Measurements from ENCODE around the gene CC2D1A.

Gene CC2D1A

GRCh38 chr19:13978351-13979243, 72.6 kb downstream of the CC2D1A start:
- Mint-ChIP-seq H3K9me3 (ENCODE audit: low read depth) (no peaks in the 10 kb centered on the region), H3K36me3 (no peaks in the 10 kb centered on the region), H3K27me3 (no peaks in the 10 kb centered on the region), H3K27ac (peak overlapping the region; percentile 34), H3K4me1 (ENCODE audit: low read depth) (peaks cover 39% of the 10 kb centered on the region), H3K4me3 (peak overlapping the region; percentile 53)

- Mint-ChIP-seq H3K4me1 (ENCODE audit: low read depth) (peaks cover 37% of the 10 kb centered on the region), H3K27me3 (no peaks in the 10 kb centered on the region), H3K4me3 (peak overlapping the region; percentile 35), H3K36me3 (no peaks in the 10 kb centered on the region), H3K9me3 (ENCODE audit: low read depth) (no peaks in the 10 kb centered on the region), H3K27ac (peak overlapping the region; percentile 50)
Observed at GRCh38 chr19:13979244-13979615, 73.2 kb downstream of the CC2D1A start.

- Mint-ChIP-seq H3K9me3 (ENCODE audit: low read depth) (no peaks in the 10 kb centered on the region), H3K4me3 (peak overlapping the region; percentile 35), H3K27me3 (no peaks in the 10 kb centered on the region), H3K4me1 (ENCODE audit: low read depth) (peaks cover 39% of the 10 kb centered on the region), H3K27ac (peak overlapping the region; percentile 50), H3K36me3 (no peaks in the 10 kb centered on the region)
Observed at GRCh38 chr19:13979686-13980085, 73.7 kb downstream of the CC2D1A start.

- no peaks in the 10 kb centered on the region for H3K9me3 Mint-ChIP-seq (ENCODE audit: low read depth)
- no peaks in the 10 kb centered on the region for H3K27me3 Mint-ChIP-seq
- H3K4me1 Mint-ChIP-seq (ENCODE audit: low read depth): peaks cover 44% of the 10 kb centered on the region
- no peaks in the 10 kb centered on the region for H3K36me3 Mint-ChIP-seq
- no peak overlapping the region for H3K27ac Mint-ChIP-seq
- no peak overlapping the region for H3K4me3 Mint-ChIP-seq
Observed at GRCh38 chr19:13980340-13980739, 74.3 kb downstream of the CC2D1A start.
